T-helper 22 cell (primary cell): Measurements from ENCODE around the gene ADCY4.

Source experiments
- DNase-seq: peaks from one replicate; pipeline ENCODE4 v3.0.0-alpha.2; 2020; ENCODE audit warnings: low read depth

Gene ADCY4

GRCh38 chr14:24273422-24273998 lies 61.4 kb downstream of the ADCY4 start:
- DNase-seq = no peak

- no peak for DNase-seq
Observed at GRCh38 chr14:24272467-24272866, 62.4 kb downstream of the ADCY4 start.

GRCh38 chr14:24271834-24272263 lies 63.0 kb downstream of the ADCY4 start:
- DNase-seq = no peak

GRCh38 chr14:24271134-24271833 lies 63.6 kb downstream of the ADCY4 start, which contains the start of gene RABGGTA:
TSS of gene RABGGTA (minus strand) at chr14:24271597. CDS start at chr14:24271115, 482 bp downstream.
- peak; percentile 87 for DNase-seq

GRCh38 chr14:24270537-24271133 lies 64.2 kb downstream of the ADCY4 start:
- no peak for DNase-seq

GRCh38 chr14:24269910-24270536 lies 64.8 kb downstream of the ADCY4 start:
- no peak for DNase-seq

- DNase-seq = no peak
Observed at GRCh38 chr14:24269368-24269767, 65.5 kb downstream of the ADCY4 start.
